Left ventricle myocardium inferior (tissue), 1 donor: ENCODE results near the gene MARK3. TPM values are rescaled to one million over a fixed set of nuclear protein-coding genes. Genes with fewer than 3 reads are reported as not detected.

ENCODE experiments used
- DNase-seq: peaks from one replicate; pipeline ENCODE4 v3.0.0-alpha.2; 2020
- H3K27ac ChIP-seq: fragments of 200-600 bp; replicated peaks from 2 replicates; pipeline ENCODE4 v1.8.0; 2021
- H3K27me3 ChIP-seq: fragments of 200-600 bp; 2 replicates; pipeline ENCODE4 v1.8.0; 2021; ENCODE audit warnings: low read depth
- H3K36me3 ChIP-seq: fragments of 200-600 bp; 2 replicates; pipeline ENCODE4 v1.8.0; 2021
- H3K4me1 ChIP-seq: fragments of 200-600 bp; 2 replicates; pipeline ENCODE4 v1.8.0; 2021
- H3K4me3 ChIP-seq: fragments of 200-600 bp; 2 replicates; pipeline ENCODE4 v1.8.0; 2021; ENCODE audit warnings: mild to moderate bottlenecking, moderate library complexity
- H3K9me3 ChIP-seq: fragments of 200-600 bp; replicated peaks from 2 replicates; pipeline ENCODE4 v1.8.0; 2021
- CTCF ChIP-seq: fragments of 200-600 bp; IDR thresholded peaks from 2 replicates; pipeline ENCODE4 v1.8.0; 2021; ENCODE audit warnings: antibody characterized with exemption, mild to moderate bottlenecking, borderline replicate concordance
- intact Hi-C: fragments of 100-400 bp; cut with micrococcal nuclease; formaldehyde crosslinking; loops from one replicate; pipeline ENCODE4 v1.11.0; 2022
- total RNA-seq: library from RNA; stranded (reverse); fragmentation: NEBNext Ultra II Directional; extraction: Animal tissue kit (Norgen Biotek cat#: 25700); gene quantifications from one replicate; pipeline ENCODE4 v1.2.1, GENCODE V29; 2021
- donor health status: DM: no; HTN: yes; CAD: no; lungs with severe emphysema.

MARK3 gene
- total RNA-seq, 1 donor from 2014 or later: 103 TPM

GRCh38 chr14:103526247-103526913 lies 141.2 kb downstream of the MARK3 start:
- intact Hi-C loops: no loop called here
- no peaks in the 10 kb centered on the region for H3K9me3 ChIP-seq
- H3K4me1 ChIP-seq: peaks cover 92% of the 10 kb centered on the region
- no peaks in the 10 kb centered on the region for H3K27me3 ChIP-seq
- no peak for DNase-seq
- no peak overlapping the region for H3K4me3 ChIP-seq
- H3K36me3 ChIP-seq: no peaks in the 10 kb centered on the region
- no peak for TF ChIP-seq CTCF
- peak overlapping the region; percentile 96 for H3K27ac ChIP-seq

DNA sequence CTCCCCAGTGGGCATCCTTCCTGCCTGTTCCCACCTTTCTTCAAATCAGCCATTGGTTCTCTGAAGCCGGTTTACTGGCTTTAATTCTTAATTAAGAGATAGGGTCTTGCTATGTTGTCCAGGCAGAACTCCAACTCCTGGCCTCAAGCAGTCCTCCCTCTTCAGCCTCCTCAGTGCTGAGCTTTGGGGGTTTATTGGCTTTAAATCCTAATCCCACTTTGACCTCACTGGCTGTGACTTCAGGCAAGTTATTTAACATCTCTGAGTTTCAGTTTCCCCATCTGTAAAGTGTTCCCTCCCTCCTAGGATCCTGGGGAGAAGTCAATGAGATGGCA lies 141.7 kb downstream of the MARK3 start:
- no peaks in the 10 kb centered on the region for H3K36me3 ChIP-seq
- intact Hi-C loops: no loop called here
- no peak for DNase-seq
- no peak overlapping the region for H3K4me3 ChIP-seq
- no peaks in the 10 kb centered on the region for H3K27me3 ChIP-seq
- TF ChIP-seq CTCF: no peak
- H3K9me3 ChIP-seq: no peaks in the 10 kb centered on the region
- H3K27ac ChIP-seq: peak overlapping the region; percentile 96
- H3K4me1 ChIP-seq: peaks cover 87% of the 10 kb centered on the region

DNA sequence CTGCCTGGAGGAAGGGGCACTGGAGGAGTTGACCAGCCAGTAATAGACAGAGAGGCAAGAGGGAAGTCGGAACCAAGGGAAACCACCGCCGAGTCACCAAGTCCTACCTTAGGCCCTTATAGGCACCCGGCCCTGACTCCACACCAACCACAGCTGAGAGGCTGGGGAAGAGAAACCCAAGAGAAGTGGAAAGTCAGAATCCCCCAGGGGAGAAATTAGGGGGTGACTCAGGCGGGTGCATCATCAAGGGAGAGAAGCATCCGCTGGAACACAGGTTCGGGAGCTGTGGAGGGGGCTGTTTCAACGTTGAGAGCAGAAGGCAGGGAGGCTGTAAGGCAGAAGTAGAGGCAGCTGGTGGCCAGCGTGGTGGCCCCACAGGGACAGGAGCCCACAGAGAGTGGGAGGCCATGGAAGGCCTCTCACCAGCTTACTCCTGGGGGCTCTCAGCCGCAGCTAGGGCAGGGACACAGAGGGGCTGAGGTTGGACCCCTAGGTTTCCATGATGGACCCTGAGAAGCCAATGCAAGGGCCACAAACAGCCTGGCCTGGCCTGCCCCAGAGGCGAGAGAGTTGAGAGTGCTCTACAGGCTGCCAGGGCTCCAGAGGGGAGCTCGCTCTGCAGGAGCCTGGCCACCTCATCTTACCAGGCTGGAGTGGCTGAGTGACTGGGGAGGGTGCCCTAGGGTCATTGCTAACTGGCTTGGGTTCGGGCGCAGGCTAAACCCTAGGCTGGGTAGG lies 142.4 kb downstream of the MARK3 start:
- Histone ChIP-seq H3K9me3 (no peaks in the 10 kb centered on the region), H3K4me3 (peak overlapping the region; percentile 89), H3K4me1 (peaks cover 82% of the 10 kb centered on the region), H3K27me3 (no peaks in the 10 kb centered on the region), H3K27ac (peak overlapping the region; percentile 96), H3K36me3 (peaks cover 1% of the 10 kb centered on the region)
- TF ChIP-seq CTCF: no peak
- DNase-seq: no peak
- intact Hi-C loops: no loop called here

DNA sequence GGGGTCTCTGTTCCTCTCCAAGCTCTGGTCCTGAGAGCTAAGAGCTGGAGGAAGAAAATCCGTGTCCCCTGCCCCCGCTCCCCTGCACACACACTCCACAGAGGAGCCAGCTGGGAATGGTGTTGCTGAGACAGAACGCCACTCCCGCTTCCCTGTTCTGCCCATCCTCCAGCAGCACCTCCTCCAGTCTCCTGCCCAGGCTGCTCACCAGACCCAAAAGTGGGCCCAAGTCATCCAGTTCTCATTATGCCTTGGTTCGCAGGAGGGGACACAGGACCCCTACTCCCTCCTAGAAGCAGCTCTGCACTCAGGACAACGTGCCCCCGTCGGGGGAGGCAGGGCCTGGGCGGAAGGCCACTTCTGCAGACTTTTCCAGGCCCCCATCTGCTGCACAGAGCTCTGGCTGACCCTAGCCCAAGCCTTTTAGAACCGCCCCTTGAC lies 143.0 kb downstream of the MARK3 start:
- no peak for DNase-seq
- Histone ChIP-seq H3K36me3 (peaks cover 7% of the 10 kb centered on the region), H3K27me3 (no peaks in the 10 kb centered on the region), H3K9me3 (no peaks in the 10 kb centered on the region), H3K4me1 (peaks cover 77% of the 10 kb centered on the region), H3K4me3 (peak overlapping the region; percentile 89), H3K27ac (peak overlapping the region; percentile 96)
- intact Hi-C loops: no loop called here
- no peak for TF ChIP-seq CTCF

- Histone ChIP-seq H3K36me3 (peaks cover 13% of the 10 kb centered on the region), H3K27me3 (no peaks in the 10 kb centered on the region), H3K9me3 (no peaks in the 10 kb centered on the region), H3K4me1 (peaks cover 72% of the 10 kb centered on the region), H3K4me3 (peak within 1 kb of the TSS; percentile 89), H3K27ac (peak within 1 kb of the TSS; percentile 96)
- no peak for TF ChIP-seq CTCF
- intact Hi-C loops: no loop called here
- DNase-seq: peak; percentile 91
Observed at GRCh38 chr14:103528587-103529382, 143.6 kb downstream of the MARK3 start, which contains the start of gene TRMT61A. TRMT61A (plus strand) TSS chr14:103529196; CDS start chr14:103529979, 783 bp downstream.
